HEK293T (cell line): ENCODE results near the gene OR51B4.

Experiments
- CTCF ChIA-PET: fragments of 350-600 bp; formaldehyde crosslinking; extraction: SDS; loops from one replicate; lab custom pipeline; 2021; ENCODE audit warnings: antibody characterized with exemption, inconsistent platforms; lab: Yijun Ruan, JAX
- POLR2A ChIA-PET: fragments of 350-600 bp; formaldehyde crosslinking; extraction: SDS; loops from one replicate; lab custom pipeline; 2020; ENCODE audit warnings: antibody characterized with exemption, inconsistent platforms; lab: Yijun Ruan, JAX
- DNase-seq: peaks from one replicate; pipeline ENCODE4 v3.0.0; 2012; ENCODE audit warnings: mixed read lengths; ENCODE audit errors: extremely low spot score
- ARNT ChIP-seq: fragments of 450-650 bp; IDR thresholded peaks from 2 replicates; pipeline ENCODE4 v1.6.1; 2017; ENCODE audit warnings: mild to moderate bottlenecking
- BHLHE40 ChIP-seq: fragments of 450-650 bp; IDR thresholded peaks from 2 replicates; pipeline ENCODE4 v1.6.1; 2016; ENCODE audit warnings: mild to moderate bottlenecking, moderate library complexity, borderline replicate concordance
- CTBP1 ChIP-seq: fragments of 450-650 bp; IDR thresholded peaks from 2 replicates; pipeline ENCODE4 v1.6.1; 2016; ENCODE audit warnings: borderline replicate concordance
- ELF4 ChIP-seq: fragments of 450-650 bp; IDR thresholded peaks from 2 replicates; pipeline ENCODE4 v1.6.1; 2017; ENCODE audit warnings: antibody characterized with exemption
- FOXA1 ChIP-seq: fragments of 450-650 bp; IDR thresholded peaks from 2 replicates; pipeline ENCODE4 v1.6.1; 2016; ENCODE audit warnings: mild to moderate bottlenecking
- FOXK2 ChIP-seq: fragments of 450-650 bp; IDR thresholded peaks from 2 replicates; pipeline ENCODE4 v1.6.1; 2016; ENCODE audit warnings: mild to moderate bottlenecking
- FOXM1 ChIP-seq: fragments of 450-650 bp; IDR thresholded peaks from 2 replicates; pipeline ENCODE4 v1.6.1; 2017; ENCODE audit warnings: mild to moderate bottlenecking, borderline replicate concordance
- HDGF ChIP-seq: fragments of 450-650 bp; IDR thresholded peaks from 2 replicates; pipeline ENCODE4 v1.6.1; 2017; ENCODE audit warnings: antibody characterized with exemption, borderline replicate concordance
- L3MBTL2 ChIP-seq: fragments of 450-650 bp; conservative IDR thresholded peaks from 2 replicates; pipeline ENCODE4 v1.6.1; 2016; ENCODE audit warnings: mild to moderate bottlenecking
- LEF1 ChIP-seq: fragments of 450-650 bp; IDR thresholded peaks from 2 replicates; pipeline ENCODE4 v1.6.1; 2017; ENCODE audit warnings: mild to moderate bottlenecking, borderline replicate concordance
- NFRKB ChIP-seq: fragments of 450-650 bp; IDR thresholded peaks from 2 replicates; pipeline ENCODE4 v1.6.1; 2016; ENCODE audit warnings: mild to moderate bottlenecking, moderate library complexity
- SP1 ChIP-seq: fragments of 450-650 bp; IDR thresholded peaks from 2 replicates; pipeline ENCODE4 v1.6.1; 2017
- SUZ12 ChIP-seq: fragments of 450-650 bp; IDR thresholded peaks from 2 replicates; pipeline ENCODE4 v1.6.1; 2016; ENCODE audit warnings: mild to moderate bottlenecking
- TARDBP ChIP-seq: fragments of 450-650 bp; IDR thresholded peaks from 2 replicates; pipeline ENCODE4 v1.6.1; 2016
- ZNF384 ChIP-seq: fragments of 450-650 bp; IDR thresholded peaks from 2 replicates; pipeline ENCODE4 v1.6.1; 2016
- TF ChIP-seq, protein P1 (sequence below): fragments of 450-650 bp; IDR thresholded peaks from 2 replicates; pipeline ENCODE4 v1.6.1; 2016

OR51B4 gene

DNA sequence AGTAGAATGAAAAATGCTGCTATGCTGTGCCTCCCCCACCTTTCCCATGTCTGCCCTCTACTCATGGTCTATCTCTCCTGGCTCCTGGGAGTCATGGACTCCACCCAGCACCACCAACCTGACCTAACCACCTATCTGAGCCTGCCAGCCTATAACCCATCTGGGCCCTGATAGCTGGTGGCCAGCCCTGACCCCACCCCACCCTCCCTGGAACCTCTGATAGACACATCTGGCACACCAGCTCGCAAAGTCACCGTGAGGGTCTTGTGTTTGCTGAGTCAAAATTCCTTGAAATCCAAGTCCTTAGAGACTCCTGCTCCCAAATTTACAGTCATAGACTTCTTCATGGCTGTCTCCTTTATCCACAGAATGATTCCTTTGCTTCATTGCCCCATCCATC is 17.1 kb downstream of the OR51B4 start:
- POLR2A ChIA-PET, result no interaction called here
- no peak for DNase-seq
- TF ChIP-seq FOXM1 (no peak), FOXA1 (no peak), ELF4 (no peak), SP1 (no peak), HDGF (no peak), ARNT (no peak), LEF1 (no peak), CTBP1 (no peak), FOXK2 (no peak), TARDBP (no peak), NFRKB (no peak), SUZ12 (no peak)
- TF ChIP-seq, protein P1, sequence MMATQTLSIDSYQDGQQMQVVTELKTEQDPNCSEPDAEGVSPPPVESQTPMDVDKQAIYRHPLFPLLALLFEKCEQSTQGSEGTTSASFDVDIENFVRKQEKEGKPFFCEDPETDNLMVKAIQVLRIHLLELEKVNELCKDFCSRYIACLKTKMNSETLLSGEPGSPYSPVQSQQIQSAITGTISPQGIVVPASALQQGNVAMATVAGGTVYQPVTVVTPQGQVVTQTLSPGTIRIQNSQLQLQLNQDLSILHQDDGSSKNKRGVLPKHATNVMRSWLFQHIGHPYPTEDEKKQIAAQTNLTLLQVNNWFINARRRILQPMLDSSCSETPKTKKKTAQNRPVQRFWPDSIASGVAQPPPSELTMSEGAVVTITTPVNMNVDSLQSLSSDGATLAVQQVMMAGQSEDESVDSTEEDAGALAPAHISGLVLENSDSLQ, result no peak
- CTCF ChIA-PET, result no interaction called here

DNA sequence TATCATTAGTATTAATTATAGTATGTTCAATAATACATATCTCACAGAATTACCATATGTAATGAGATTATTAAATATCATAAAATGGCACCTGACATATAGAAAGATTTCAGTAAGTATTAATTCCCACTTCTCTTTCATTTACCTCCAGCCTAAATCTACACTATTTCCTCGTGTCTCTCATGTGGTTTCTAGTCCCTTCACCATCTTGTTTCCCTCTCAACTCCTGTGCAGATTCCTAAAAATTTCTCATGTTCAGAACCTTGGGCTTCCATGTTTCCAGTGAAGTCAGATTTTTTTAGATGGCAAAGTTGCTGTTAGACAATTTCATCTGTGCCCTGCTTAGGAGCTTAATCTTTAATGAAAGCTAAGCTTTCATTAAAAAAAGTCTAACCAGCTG is 17.9 kb downstream of the OR51B4 start:
- POLR2A ChIA-PET, result no interaction called here
- CTCF ChIA-PET, result no interaction called here
- TF ChIP-seq LEF1, result no peak
- TF ChIP-seq NFRKB, result no peak
- TF ChIP-seq CTBP1, result no peak
- no peak for TF ChIP-seq ELF4
- TF ChIP-seq SP1, result no peak
- DNase-seq, result no peak

DNA sequence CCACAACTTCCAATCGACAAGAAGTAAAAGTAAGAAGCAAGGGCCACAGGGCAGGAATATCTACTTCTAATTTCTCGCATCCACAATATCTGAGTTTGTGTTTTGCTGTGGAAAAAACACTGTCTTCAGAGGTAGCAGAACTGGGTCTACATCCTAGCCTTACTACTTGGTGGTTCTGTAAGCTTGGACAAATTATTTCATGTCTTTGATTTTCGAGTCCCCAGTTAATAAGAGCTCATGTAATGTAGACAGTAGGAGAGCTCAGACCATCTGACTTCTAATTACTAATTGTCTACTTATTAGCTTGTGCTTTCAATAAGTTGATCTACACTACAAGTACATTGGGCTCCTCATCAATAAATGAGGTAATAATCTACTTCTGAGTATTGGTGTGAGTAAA is 18.7 kb downstream of the OR51B4 start:
- POLR2A ChIA-PET, result no interaction called here
- TF ChIP-seq ELF4 (no peak), BHLHE40 (no peak)
- CTCF ChIA-PET, result no interaction called here
- DNase-seq, result no peak

- ChIA-PET POLR2A (no interaction called here), CTCF (no interaction called here)
- TF ChIP-seq HDGF (no peak), SUZ12 (no peak), ZNF384 (no peak), L3MBTL2 (no peak), TARDBP (no peak), BHLHE40 (no peak), ELF4 (no peak), CTBP1 (no peak), FOXK2 (no peak), ARNT (no peak), FOXM1 (no peak), FOXA1 (no peak), LEF1 (no peak), NFRKB (no peak), SP1 (no peak)
- TF ChIP-seq, protein P1, result no peak
- DNase-seq, result no peak
Measured at GRCh38 chr11:5282628-5283027, 19.1 kb downstream of the OR51B4 start.

DNA sequence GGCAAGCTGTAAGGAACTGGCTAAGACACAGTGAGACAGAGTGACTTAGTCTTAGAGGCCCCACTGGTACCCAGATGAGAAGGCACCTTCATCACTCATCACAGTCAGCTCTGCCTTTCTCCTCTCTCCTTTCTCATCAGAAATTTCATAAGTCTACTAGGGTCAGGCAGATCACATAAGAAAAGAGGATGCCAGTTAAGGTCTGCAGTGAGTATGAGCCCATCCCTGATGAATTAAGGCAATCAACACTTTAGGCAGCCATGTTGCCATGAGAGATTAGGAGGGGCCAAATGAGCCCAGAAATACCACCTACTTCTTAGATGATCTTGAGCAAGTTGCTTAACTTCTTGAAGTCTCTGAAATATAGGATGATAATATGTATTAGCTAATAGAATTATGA is 20.1 kb downstream of the OR51B4 start:
- ChIA-PET CTCF (no interaction called here), POLR2A (no interaction called here)
- TF ChIP-seq, protein P1, result no peak
- TF ChIP-seq FOXM1 (no peak), LEF1 (no peak), SP1 (no peak), HDGF (no peak), FOXK2 (no peak), SUZ12 (no peak), CTBP1 (no peak), BHLHE40 (no peak), L3MBTL2 (no peak)
- no peak for DNase-seq

GRCh38 chr11:5280582-5281102 is 21.1 kb downstream of the OR51B4 start:
- DNase-seq, result peak; percentile 13
- POLR2A ChIA-PET, result no interaction called here
- CTCF ChIA-PET, result no interaction called here
- no peak for TF ChIP-seq L3MBTL2
- no peak for TF ChIP-seq ZNF384
- no peak for TF ChIP-seq CTBP1
- TF ChIP-seq SUZ12, result no peak
- no peak for TF ChIP-seq NFRKB
- no peak for TF ChIP-seq FOXA1
- no peak for TF ChIP-seq ELF4
- no peak for TF ChIP-seq SP1
- no peak for TF ChIP-seq ARNT
- no peak for TF ChIP-seq BHLHE40
- no peak for TF ChIP-seq FOXM1
- no peak for TF ChIP-seq HDGF
- TF ChIP-seq, protein P1, result no peak
- TF ChIP-seq FOXK2, result no peak
- no peak for TF ChIP-seq TARDBP
- no peak for TF ChIP-seq LEF1
